Hepatocyte (in vitro differentiated cells): ENCODE results near the gene ENG. TPM values are rescaled to one million over a fixed set of nuclear protein-coding genes. Genes with fewer than 3 reads are reported as not detected.

ENCODE experiments used
- DNase-seq: peaks from one replicate; pipeline ENCODE4 v3.0.0-alpha.2; 2016; ENCODE audit warnings: low spot score
- H2AFZ ChIP-seq: fragments of 200-600 bp; sonication (generic); 2 replicates; pipeline ENCODE4 v1.6.0; 2016; ENCODE audit warnings: antibody characterized with exemption, mild to moderate bottlenecking
- H3K27ac ChIP-seq: fragments of 200-600 bp; sonication (generic); 2 replicates; pipeline ENCODE4 v1.5.1; 2016; ENCODE audit warnings: mild to moderate bottlenecking
- H3K27me3 ChIP-seq: fragments of 200-600 bp; sonication (generic); 2 replicates; pipeline ENCODE4 v1.6.1; 2016
- H3K36me3 ChIP-seq: fragments of 200-600 bp; sonication (generic); replicated peaks from 2 replicates; pipeline ENCODE4 v1.5.1; 2016; ENCODE audit warnings: low read depth; ENCODE audit not compliant: insufficient read depth
- H3K4me1 ChIP-seq: fragments of 200-600 bp; sonication (generic); 2 replicates; pipeline ENCODE4 v1.5.1; 2016; ENCODE audit warnings: mild to moderate bottlenecking, moderate library complexity; ENCODE audit not compliant: insufficient read depth
- H3K4me2 ChIP-seq: fragments of 200-600 bp; sonication (generic); 2 replicates; pipeline ENCODE4 v1.6.0; 2016
- H3K4me3 ChIP-seq: fragments of 200-600 bp; sonication (generic); 2 replicates; pipeline ENCODE4 v1.5.1; 2016; ENCODE audit warnings: mild to moderate bottlenecking
- H3K79me2 ChIP-seq: fragments of 200-600 bp; sonication (generic); 2 replicates; pipeline ENCODE4 v1.6.0; 2017; ENCODE audit warnings: mild to moderate bottlenecking
- H3K9me2 ChIP-seq: fragments of 200-600 bp; sonication (generic); replicated peaks from 2 replicates; pipeline ENCODE4 v1.6.0; 2017; ENCODE audit warnings: mild to moderate bottlenecking; ENCODE audit not compliant: insufficient read depth
- H3K9me3 ChIP-seq: fragments of 200-600 bp; sonication (generic); 2 replicates; pipeline ENCODE4 v1.5.1; 2016; ENCODE audit warnings: low read depth, mild to moderate bottlenecking
- H4K20me1 ChIP-seq: fragments of 200-600 bp; sonication (generic); 2 replicates; pipeline ENCODE4 v1.6.0; 2016; ENCODE audit warnings: mild to moderate bottlenecking; ENCODE audit not compliant: insufficient read depth, poor library complexity, severe bottlenecking
- CTCF ChIP-seq: fragments of 200-600 bp; sonication (generic); IDR thresholded peaks from 2 replicates; pipeline ENCODE4 v1.5.1; 2016; ENCODE audit warnings: antibody characterized with exemption, mild to moderate bottlenecking; ENCODE audit not compliant: poor library complexity
- EZH2 ChIP-seq: fragments of 200-600 bp; sonication (generic); IDR thresholded peaks from 2 replicates; pipeline ENCODE4 v1.6.1; 2016; ENCODE audit warnings: antibody characterized with exemption, mild to moderate bottlenecking, borderline replicate concordance
- EZH2phosphoT487 ChIP-seq: fragments of 200-600 bp; sonication (generic); IDR thresholded peaks from one replicate; pipeline ENCODE4 v1.6.1; 2018; ENCODE audit warnings: antibody characterized with exemption, mild to moderate bottlenecking, low read depth, moderate library complexity; ENCODE audit not compliant: unreplicated experiment, severe bottlenecking
- WGBS: methylation state at CpG from one replicate; pipeline ENCODE4 v1.1.6; 2016; ENCODE audit warnings: low lambda C conversion rate; ENCODE audit errors: missing lambda C conversion rate; 5-methylcytosine and 5-hydroxymethylcytosine counted together
- microRNA-seq: library from miRNA; unstranded; fragments of <30 nt; microRNA quantifications from one replicate; pipeline ENCODE4, GENCODE V29; 2017
- polyA plus RNA-seq: library from polyadenylated mRNA; unstranded; fragments of >200 nt; fragmentation: Nextera tagmentation; extraction: Ambion mirVana; gene quantifications from 2 replicates; pipeline ENCODE4 v1.2.1, GENCODE V29; 2016
- small RNA-seq: library from RNA; depleted of rRNA; stranded (forward); fragments of <200 nt; gene quantifications from one replicate; pipeline ENCODE3, GENCODE V24; 2014
- total RNA-seq: library from RNA; depleted of rRNA; stranded (reverse); fragments of >200 nt; gene quantifications from 2 replicates; pipeline ENCODE4 v1.2.3, GENCODE V29; 2014

ENG gene
- total and polyA plus RNA-seq, 2 experiments from 2014 or later: 6.8 to 21.2 TPM

GRCh38 chr9:127765418-127765817 is 89.0 kb downstream of the ENG start:
- Histone ChIP-seq H3K9me3 (no peaks in the 10 kb centered on the region), H3K27ac (no peak overlapping the region), H3K36me3 (no peaks in the 10 kb centered on the region), H3K4me3 (no peak overlapping the region), H3K4me1 (peaks cover 12% of the 10 kb centered on the region), H3K27me3 (peaks cover 13% of the 10 kb centered on the region), H2AFZ (no peak overlapping the region), H3K79me2 (no peaks in the 10 kb centered on the region), H3K9me2 (no peaks in the 10 kb centered on the region), H3K4me2 (no peak overlapping the region), H4K20me1 (no peaks in the 10 kb centered on the region)
- no peak for TF ChIP-seq CTCF
- no peak for TF ChIP-seq EZH2
- TF ChIP-seq EZH2phosphoT487: no peak
- no peak for DNase-seq
- WGBS: 92% methylated on average over 1 of the region's 1 CpG

Small RNA genes within 50 kb of the gene (microRNA-seq; reads per million reads assigned to microRNA genes)
- gene MIR2861: not detected
- gene MIR3960: not detected
- not detected for gene MIR4672

Small RNA genes within 50 kb of the gene (small RNA-seq; reads per million reads assigned to genes)
- gene MIR4672: not detected
- not detected for gene RF00019
- not detected for gene RNA5SP296

Other genes starting within 250 kb of the ENG start
- gene STXBP1, start 242.4 kb downstream of the ENG start, total RNA-seq: 10.7 and 27.6 TPM in 2 replicates
- gene STXBP1, start 242.4 kb downstream of the ENG start, polyA plus RNA-seq: 18.0 and 22.6 TPM in 2 replicates
- gene CFAP157, start 147.7 kb downstream of the ENG start, total RNA-seq: not detected in 2 replicates
- 0.15 and 0.51 TPM in 2 replicates for gene CFAP157, start 147.7 kb downstream of the ENG start, polyA plus RNA-seq
- 9.8 and 13.5 TPM in 2 replicates for gene PTRH1, start 139.0 kb downstream of the ENG start, total RNA-seq
- 24.5 and 25.9 TPM in 2 replicates for gene PTRH1, start 139.0 kb downstream of the ENG start, polyA plus RNA-seq
- gene TTC16, start 138.6 kb downstream of the ENG start, total RNA-seq: 0.24 TPM in 1 of 2 replicates, not detected in the other
- gene TTC16, start 138.6 kb downstream of the ENG start, polyA plus RNA-seq: not detected in 2 replicates
- 16.8 and 17.1 TPM in 2 replicates for gene TOR2A, start 119.4 kb downstream of the ENG start, total RNA-seq
- 21.3 and 28.8 TPM in 2 replicates for gene TOR2A, start 119.4 kb downstream of the ENG start, polyA plus RNA-seq
- 0.23 and 0.96 TPM in 2 replicates for gene SH2D3C, start 76.0 kb downstream of the ENG start, total RNA-seq
- gene SH2D3C, start 76.0 kb downstream of the ENG start, polyA plus RNA-seq: 0.89 and 2.2 TPM in 2 replicates
- gene CDK9, start 68.6 kb downstream of the ENG start, total RNA-seq: 53.5 and 84.6 TPM in 2 replicates
- gene CDK9, start 68.6 kb downstream of the ENG start, polyA plus RNA-seq: 91.4 and 92.3 TPM in 2 replicates
- gene FPGS, start 51.8 kb downstream of the ENG start, total RNA-seq: 27.4 and 30.9 TPM in 2 replicates
- gene FPGS, start 51.8 kb downstream of the ENG start, polyA plus RNA-seq: 48.5 and 52.2 TPM in 2 replicates
- 28.3 and 39.8 TPM in 2 replicates for gene AK1, start 23.0 kb upstream of the ENG start, total RNA-seq
- 85.9 and 91.3 TPM in 2 replicates for gene AK1, start 23.0 kb upstream of the ENG start, polyA plus RNA-seq
- gene ST6GALNAC6, start 44.9 kb upstream of the ENG start, total RNA-seq: 31.8 and 37.3 TPM in 2 replicates
- gene ST6GALNAC6, start 44.9 kb upstream of the ENG start, polyA plus RNA-seq: 47.7 and 61.2 TPM in 2 replicates
- 13.2 and 14.6 TPM in 2 replicates for gene ST6GALNAC4, start 62.4 kb upstream of the ENG start, total RNA-seq
- 14.3 and 15.2 TPM in 2 replicates for gene ST6GALNAC4, start 62.4 kb upstream of the ENG start, polyA plus RNA-seq
- 1.6 and 3.7 TPM in 2 replicates for gene PIP5KL1, start 76.1 kb upstream of the ENG start, total RNA-seq
- gene PIP5KL1, start 76.1 kb upstream of the ENG start, polyA plus RNA-seq: 1.4 and 2.5 TPM in 2 replicates
- 19.2 and 22.4 TPM in 2 replicates for gene DPM2, start 83.2 kb upstream of the ENG start, total RNA-seq
- 57.1 and 61.9 TPM in 2 replicates for gene DPM2, start 83.2 kb upstream of the ENG start, polyA plus RNA-seq
- 38.1 and 47.9 TPM in 2 replicates for gene EEIG1, start 126.3 kb upstream of the ENG start, total RNA-seq
- gene EEIG1, start 126.3 kb upstream of the ENG start, polyA plus RNA-seq: 43.6 and 44.1 TPM in 2 replicates
- gene NAIF1, start 212.7 kb upstream of the ENG start, total RNA-seq: 9.6 and 10.3 TPM in 2 replicates
- 7.0 and 8.0 TPM in 2 replicates for gene NAIF1, start 212.7 kb upstream of the ENG start, polyA plus RNA-seq
- 52.4 and 62.3 TPM in 2 replicates for gene SLC25A25, start 213.6 kb upstream of the ENG start, total RNA-seq
- 40.1 and 51.0 TPM in 2 replicates for gene SLC25A25, start 213.6 kb upstream of the ENG start, polyA plus RNA-seq